ENCODE data around the gene HNRNPM. TPM values are rescaled to one million over a fixed set of nuclear protein-coding genes. Genes with fewer than 3 reads are reported as not detected.

HNRNPM gene
- total RNA-seq, 3 donors from 2014 or later, result 84.8 to 153 (median 116) TPM

DNA sequence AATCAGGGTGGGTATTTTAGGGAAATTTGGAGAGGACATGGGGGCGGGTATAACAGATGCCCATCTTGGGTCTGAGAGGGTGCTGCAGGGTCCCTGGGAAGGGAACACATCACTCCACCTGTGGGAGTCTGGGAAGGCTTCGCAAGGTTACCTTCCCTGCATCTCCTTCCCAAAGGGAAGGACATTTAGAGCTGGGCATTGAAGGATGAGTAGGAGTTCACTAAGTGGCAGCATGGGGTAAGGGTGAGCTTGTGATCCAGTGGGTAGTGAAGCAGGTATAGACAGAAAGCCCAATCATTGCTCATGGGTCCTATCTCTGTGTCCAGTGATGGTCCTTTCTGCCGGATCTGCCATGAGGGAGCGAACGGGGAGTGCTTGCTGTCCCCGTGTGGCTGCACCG lies 18.5 kb upstream of the HNRNPM start:
- H3K36me3 ChIP-seq, result no peaks in the 10 kb centered on the region
- H3K4me3 ChIP-seq, result no peak overlapping the region
- H3K4me1 ChIP-seq, result peaks cover 5 to 7% of the 10 kb centered on the region in 2 donors
- no peaks in the 10 kb centered on the region for H3K9me3 ChIP-seq
- H3K27me3 ChIP-seq, result no peaks in the 10 kb centered on the region
- intact Hi-C loops (cut with DNase I; ENCODE audit: low total_unique reads), result no loop called here
- H3K27ac ChIP-seq, result no peak overlapping the region
- DNase-seq (ENCODE audit: low spot score in 2 of 2), result no peak
- TF ChIP-seq POLR2A (IDR thresholded peaks at IDR 0.05) (no peak), POLR2AphosphoS5 (IDR thresholded peaks at IDR 0.05) (no peak)
- TF ChIP-seq, protein P1, sequence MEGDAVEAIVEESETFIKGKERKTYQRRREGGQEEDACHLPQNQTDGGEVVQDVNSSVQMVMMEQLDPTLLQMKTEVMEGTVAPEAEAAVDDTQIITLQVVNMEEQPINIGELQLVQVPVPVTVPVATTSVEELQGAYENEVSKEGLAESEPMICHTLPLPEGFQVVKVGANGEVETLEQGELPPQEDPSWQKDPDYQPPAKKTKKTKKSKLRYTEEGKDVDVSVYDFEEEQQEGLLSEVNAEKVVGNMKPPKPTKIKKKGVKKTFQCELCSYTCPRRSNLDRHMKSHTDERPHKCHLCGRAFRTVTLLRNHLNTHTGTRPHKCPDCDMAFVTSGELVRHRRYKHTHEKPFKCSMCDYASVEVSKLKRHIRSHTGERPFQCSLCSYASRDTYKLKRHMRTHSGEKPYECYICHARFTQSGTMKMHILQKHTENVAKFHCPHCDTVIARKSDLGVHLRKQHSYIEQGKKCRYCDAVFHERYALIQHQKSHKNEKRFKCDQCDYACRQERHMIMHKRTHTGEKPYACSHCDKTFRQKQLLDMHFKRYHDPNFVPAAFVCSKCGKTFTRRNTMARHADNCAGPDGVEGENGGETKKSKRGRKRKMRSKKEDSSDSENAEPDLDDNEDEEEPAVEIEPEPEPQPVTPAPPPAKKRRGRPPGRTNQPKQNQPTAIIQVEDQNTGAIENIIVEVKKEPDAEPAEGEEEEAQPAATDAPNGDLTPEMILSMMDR (IDR thresholded peaks at IDR 0.05), result no peak

DNA sequence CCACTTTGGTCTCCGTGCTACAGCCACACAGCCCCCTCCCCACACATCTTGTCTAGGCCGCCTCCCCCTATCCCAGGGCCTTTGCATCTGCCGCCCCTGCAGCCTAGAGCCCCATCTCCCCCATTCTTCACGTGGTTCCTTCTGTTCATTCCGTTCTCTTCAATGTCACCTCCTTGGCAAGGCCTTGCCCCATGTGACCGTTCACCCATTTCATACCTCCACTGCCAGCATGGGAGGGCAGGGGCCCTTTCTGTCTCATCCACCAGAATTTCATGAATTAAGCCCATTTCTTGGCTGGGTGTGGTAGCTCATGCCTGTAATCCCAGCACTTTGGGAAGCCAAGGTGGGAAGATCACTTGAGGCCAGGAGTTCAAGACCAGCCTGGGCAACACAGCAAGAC lies 15.7 kb upstream of the HNRNPM start:
- DNase-seq (ENCODE audit: low spot score in 2 of 2), result no peak
- no peak overlapping the region for H3K4me3 ChIP-seq
- H3K27ac ChIP-seq, result no peak overlapping the region
- no peaks in the 10 kb centered on the region for H3K4me1 ChIP-seq
- no peaks in the 10 kb centered on the region for H3K36me3 ChIP-seq
- H3K27me3 ChIP-seq, result no peaks in the 10 kb centered on the region
- intact Hi-C loops (cut with DNase I; ENCODE audit: low total_unique reads), result no loop called here
- H3K9me3 ChIP-seq, result no peaks in the 10 kb centered on the region
- TF ChIP-seq POLR2AphosphoS5 (IDR thresholded peaks at IDR 0.05), result no peak
- TF ChIP-seq, protein P1 (IDR thresholded peaks at IDR 0.05), result no peak
- TF ChIP-seq POLR2A (IDR thresholded peaks at IDR 0.05), result no peak

DNA sequence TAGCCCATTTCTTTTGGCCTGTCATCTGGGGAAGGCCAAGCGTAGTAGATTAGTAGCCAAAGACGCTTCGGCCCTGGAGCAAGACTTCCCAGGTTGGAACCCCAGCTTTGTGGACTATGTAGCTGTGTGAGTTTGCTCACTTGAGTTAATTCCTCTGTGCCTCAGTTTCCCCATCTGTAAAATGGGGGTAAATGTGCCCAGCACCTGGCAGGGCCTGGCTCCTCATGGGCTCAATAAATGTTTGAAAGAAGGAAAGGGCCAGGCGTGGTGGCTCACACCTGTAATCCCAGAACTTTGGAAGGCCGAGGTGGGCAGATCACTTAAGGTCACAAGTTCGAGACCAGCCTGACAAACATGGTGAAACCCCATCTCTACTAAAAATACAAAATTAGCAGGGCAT lies 14.9 kb upstream of the HNRNPM start:
- TF ChIP-seq POLR2A (IDR thresholded peaks at IDR 0.05) (no peak), POLR2AphosphoS5 (IDR thresholded peaks at IDR 0.05) (no peak)
- TF ChIP-seq, protein P1 (IDR thresholded peaks at IDR 0.05), result no peak
- intact Hi-C loops (cut with DNase I; ENCODE audit: low total_unique reads), result no loop called here
- no peaks in the 10 kb centered on the region for H3K27me3 ChIP-seq
- H3K4me1 ChIP-seq, result no peaks in the 10 kb centered on the region
- no peak overlapping the region for H3K27ac ChIP-seq
- no peaks in the 10 kb centered on the region for H3K9me3 ChIP-seq
- no peaks in the 10 kb centered on the region for H3K36me3 ChIP-seq
- DNase-seq (ENCODE audit: low spot score in 2 of 2), result no peak
- no peak overlapping the region for H3K4me3 ChIP-seq

DNA sequence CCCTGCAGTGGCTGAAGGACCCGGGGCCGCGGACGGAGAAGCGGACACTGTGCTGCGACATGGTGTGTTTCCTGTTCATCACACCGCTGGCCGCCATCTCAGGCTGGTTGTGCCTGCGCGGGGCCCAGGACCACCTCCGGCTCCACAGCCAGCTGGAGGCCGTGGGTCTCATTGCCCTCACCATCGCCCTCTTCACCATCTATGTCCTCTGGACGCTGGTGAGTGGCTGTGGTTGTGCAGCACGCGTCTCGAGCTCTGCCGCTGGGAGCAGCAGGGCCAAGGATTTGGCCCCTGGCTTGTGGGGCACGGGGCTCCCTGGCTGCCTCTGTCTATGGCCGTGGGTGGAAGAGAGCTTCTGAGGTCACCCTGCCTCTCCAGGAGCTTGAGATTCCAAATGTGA lies 14.1 kb upstream of the HNRNPM start:
- Histone ChIP-seq H3K9me3 (no peaks in the 10 kb centered on the region), H3K27ac (no peak overlapping the region), H3K36me3 (no peaks in the 10 kb centered on the region), H3K4me1 (no peaks in the 10 kb centered on the region), H3K4me3 (no peak overlapping the region), H3K27me3 (no peaks in the 10 kb centered on the region)
- DNase-seq (ENCODE audit: low spot score in 2 of 2), result no peak
- intact Hi-C loops (cut with DNase I; ENCODE audit: low total_unique reads), result no loop called here
- TF ChIP-seq, protein P1 (IDR thresholded peaks at IDR 0.05), result no peak
- TF ChIP-seq POLR2A (IDR thresholded peaks at IDR 0.05) (no peak), POLR2AphosphoS5 (IDR thresholded peaks at IDR 0.05) (no peak)

DNA sequence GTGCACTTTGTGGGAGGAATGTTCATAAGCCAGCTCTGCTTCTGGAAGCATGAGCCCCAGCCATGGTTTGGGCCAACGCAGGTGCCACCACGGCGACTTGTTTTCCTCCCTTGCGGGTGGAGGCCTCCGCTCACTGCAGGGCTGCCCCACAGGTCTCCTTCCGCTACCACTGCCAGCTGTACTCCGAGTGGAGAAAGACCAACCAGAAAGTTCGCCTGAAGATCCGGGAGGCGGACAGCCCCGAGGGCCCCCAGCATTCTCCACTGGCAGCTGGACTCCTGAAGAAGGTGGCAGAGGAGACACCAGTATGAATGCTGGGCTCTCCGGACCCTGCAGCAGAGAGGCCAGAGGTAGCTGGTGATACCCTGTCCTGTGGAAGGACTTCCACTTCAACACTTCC lies 6.5 kb upstream of the HNRNPM start:
- intact Hi-C loops (cut with DNase I; ENCODE audit: low total_unique reads), result no loop called here
- Histone ChIP-seq H3K27me3 (no peaks in the 10 kb centered on the region), H3K27ac (no peak overlapping the region), H3K4me1 (no peaks in the 10 kb centered on the region), H3K4me3 (no peak overlapping the region), H3K36me3 (no peaks in the 10 kb centered on the region), H3K9me3 (no peaks in the 10 kb centered on the region)
- TF ChIP-seq, protein P1 (IDR thresholded peaks at IDR 0.05), result no peak
- TF ChIP-seq POLR2AphosphoS5 (IDR thresholded peaks at IDR 0.05) (no peak), POLR2A (IDR thresholded peaks at IDR 0.05) (no peak)
- no peak for DNase-seq (ENCODE audit: low spot score in 2 of 2)
